Erythroblast (primary cell): Measurements from ENCODE around the gene MIPOL1.

ENCODE experiments used
- GATA1 ChIP-seq: IDR thresholded peaks from 2 replicates; pipeline ENCODE4 v1.6.1; 2011; ENCODE audit warnings: low read depth, mild to moderate bottlenecking, control low read depth, low read length, moderate library complexity
- POLR2A ChIP-seq: IDR thresholded peaks from 2 replicates; pipeline ENCODE4 v1.6.1; 2011; ENCODE audit warnings: mild to moderate bottlenecking, low read length

- TF ChIP-seq POLR2A (no peak), GATA1 (no peak)
Measured at GRCh38 chr14:37194698-37195097, 3.0 kb upstream of the MIPOL1 start.
